NCI-H2081 (cell line): ENCODE data around the gene DNM2.
A peak's percentile ranks its signal among the peaks of the same experiment; 100 is the strongest.
"Not testable (repeated sequence)": the region's sequence is repeated elsewhere in the genome, so short reads cannot be mapped to it uniquely, and the experiment has no call there.

Experiments used
- DNase-seq, 2 experiments: peaks; one replicate each; lab custom pipeline; 2025; lab: John Stamatoyannopoulos, UW

DNM2 gene

GRCh38 chr19:10724573-10725071 lies 6.7 kb downstream of the DNM2 start:
- no peak for DNase-seq

- DNase-seq, result no peak
Observed at GRCh38 chr19:10725415-10725814, 7.5 kb downstream of the DNM2 start.

GRCh38 chr19:10726268-10726667 lies 8.4 kb downstream of the DNM2 start:
- no peak for DNase-seq

GRCh38 chr19:10727685-10728201 lies 9.9 kb downstream of the DNM2 start:
- peak; percentile 90 to 93 for DNase-seq

GRCh38 chr19:10729411-10729810 lies 11.5 kb downstream of the DNM2 start:
- DNase-seq, result no peak

- no peak for DNase-seq
Observed at GRCh38 chr19:10730932-10731331, 13.1 kb downstream of the DNM2 start.

- no peak for DNase-seq
Observed at GRCh38 chr19:10735741-10736140, 17.9 kb downstream of the DNM2 start.

- no peak for DNase-seq
Observed at GRCh38 chr19:10736189-10736588, 18.3 kb downstream of the DNM2 start.

GRCh38 chr19:10736916-10737551 lies 19.2 kb downstream of the DNM2 start:
- DNase-seq, result no peak

GRCh38 chr19:10737722-10738121 lies 19.8 kb downstream of the DNM2 start:
- no peak for DNase-seq

GRCh38 chr19:10740798-10741197 lies 22.9 kb downstream of the DNM2 start:
- no peak for DNase-seq

GRCh38 chr19:10742476-10742875 lies 24.6 kb downstream of the DNM2 start:
- no peak for DNase-seq

GRCh38 chr19:10744253-10744798 lies 26.4 kb downstream of the DNM2 start:
- DNase-seq, result no peak

- DNase-seq, result no peak
Observed at GRCh38 chr19:10744801-10745293, 27.0 kb downstream of the DNM2 start.

GRCh38 chr19:10746437-10746836 lies 28.6 kb downstream of the DNM2 start:
- DNase-seq, result not testable (repeated sequence)

GRCh38 chr19:10747271-10747670 lies 29.4 kb downstream of the DNM2 start:
- DNase-seq, result no peak

GRCh38 chr19:10747674-10748073 lies 29.8 kb downstream of the DNM2 start:
- DNase-seq, result no peak

- no peak for DNase-seq
Observed at GRCh38 chr19:10748195-10748926, 30.5 kb downstream of the DNM2 start.

GRCh38 chr19:10748927-10749434 lies 31.1 kb downstream of the DNM2 start:
- DNase-seq, result peak; percentile 16 to 55

GRCh38 chr19:10749435-10750384 lies 31.8 kb downstream of the DNM2 start:
- DNase-seq, result no peak
